Stimulated activated CD8-positive, alpha-beta memory T cell treated with anti-CD3 and anti-CD28 coated beads, Interleukin-15, amount 100 ng/mL, for 4 hours (primary cell): ENCODE measurements around the gene SEZ6.
A peak's percentile ranks its signal among the peaks of the same experiment; 100 is the strongest.
"Not testable (repeated sequence)": the region's sequence is repeated elsewhere in the genome, so short reads cannot be mapped to it uniquely, and the experiment has no call there.

ENCODE experiments used
- DNase-seq, 2 donors: peaks; one replicate each; pipeline ENCODE4 v3.0.0-alpha.2; 2020; ENCODE audit warnings: low read depth in 2 of 2

The SEZ6 gene

DNA sequence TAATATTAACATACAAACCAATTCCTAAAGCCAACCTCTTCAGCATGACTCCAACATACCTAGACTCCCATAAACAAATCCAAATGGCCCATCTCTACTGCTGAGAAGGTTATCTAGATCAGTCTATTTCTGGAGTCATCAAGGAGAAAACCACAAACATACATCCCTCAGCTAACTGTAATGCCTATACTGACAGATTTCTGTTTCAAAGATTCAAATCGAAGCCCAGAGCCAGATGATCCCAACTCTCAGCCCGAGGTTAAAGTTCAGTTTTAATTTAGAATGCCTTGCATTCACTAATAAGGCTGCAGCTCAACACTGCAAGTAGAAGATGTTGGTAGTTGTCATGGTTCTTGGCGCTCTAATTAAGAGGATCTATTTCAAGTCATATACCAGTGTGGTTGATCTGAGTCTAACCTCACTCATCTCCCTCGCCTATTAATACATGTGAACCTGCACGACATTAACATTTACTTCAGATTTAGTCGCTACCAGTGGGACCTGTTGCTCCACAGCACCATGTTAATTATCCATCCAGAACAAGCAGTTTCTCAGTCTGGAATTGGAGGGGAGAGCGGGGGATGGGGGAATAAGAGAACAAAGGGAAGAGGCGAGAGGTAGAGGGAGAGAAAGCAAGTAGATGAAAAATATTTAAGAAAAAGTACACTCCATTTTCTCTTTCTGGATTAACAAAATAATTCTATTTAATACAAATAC, 69.9 kb downstream of the SEZ6 start:
- DNase-seq: no peak

GRCh38 chr17:28934508-28934907, 71.3 kb downstream of the SEZ6 start:
- not testable (repeated sequence) for DNase-seq

GRCh38 chr17:28929787-28930186, 76.0 kb downstream of the SEZ6 start:
- no peak for DNase-seq

DNA sequence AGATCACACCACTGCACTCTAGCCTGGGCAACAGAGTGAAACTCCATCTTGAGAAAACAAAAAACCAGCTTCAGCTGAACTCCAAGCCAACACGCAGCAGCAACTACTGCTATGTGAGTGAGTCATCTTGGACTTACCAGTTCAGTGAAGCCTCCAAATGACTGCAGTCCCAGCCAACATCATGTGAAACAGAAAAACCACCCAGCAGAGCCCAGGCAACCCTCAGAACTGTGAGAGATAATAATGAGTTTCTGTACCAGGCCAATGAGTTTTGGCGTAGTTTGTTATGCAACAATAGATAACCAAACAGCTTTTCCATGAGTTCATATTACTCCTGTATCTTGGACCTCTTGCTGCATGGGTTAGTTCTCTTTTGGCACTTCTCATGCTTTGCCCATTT, 77.8 kb downstream of the SEZ6 start:
- no peak for DNase-seq

GRCh38 chr17:28926786-28927185, 79.0 kb downstream of the SEZ6 start:
- no peak for DNase-seq

DNA sequence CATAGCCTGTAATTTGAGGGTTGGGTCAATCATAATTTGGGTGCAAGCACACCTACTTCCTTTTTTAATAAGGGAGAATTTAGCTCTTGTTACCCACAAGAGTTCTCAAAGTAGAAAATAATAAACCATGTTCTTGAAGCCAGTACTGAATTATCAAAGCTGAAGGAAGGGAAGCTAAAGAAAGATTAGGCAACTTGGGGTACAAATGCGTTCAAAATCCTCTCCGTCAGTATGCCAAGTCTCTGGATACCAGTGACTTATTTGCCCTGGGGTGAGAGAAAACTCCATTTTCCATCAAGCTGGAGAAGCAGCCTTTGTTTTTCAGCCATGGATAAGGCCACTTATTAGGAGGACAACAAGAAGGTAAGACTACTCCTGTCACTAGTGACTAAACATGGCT, 79.5 kb downstream of the SEZ6 start:
- DNase-seq: no peak

- DNase-seq: peak in 1 of 2 donors; percentile 43
These were observed 79.9 kb downstream of the SEZ6 start for GRCh38 chr17:28925912-28926365.

DNA sequence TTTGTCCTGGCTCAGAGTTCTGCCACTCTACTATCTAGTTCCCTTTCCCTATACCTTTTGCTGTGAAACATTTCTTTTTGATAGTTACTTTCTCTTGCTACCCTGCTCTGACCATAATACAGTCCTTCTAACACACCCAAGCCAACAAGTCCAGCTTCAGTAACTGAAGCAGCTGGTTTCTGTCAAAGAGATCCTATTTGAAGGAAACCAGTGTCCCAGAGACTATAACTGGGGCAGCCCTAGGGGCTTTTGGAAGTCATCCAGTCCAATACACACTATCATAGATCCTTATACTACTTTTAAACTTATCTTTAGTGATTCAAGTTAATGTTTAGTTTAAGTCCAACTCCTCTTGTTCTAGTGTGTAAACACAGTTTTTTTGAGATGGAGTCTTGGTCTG, 85.6 kb downstream of the SEZ6 start:
- no peak for DNase-seq

GRCh38 chr17:28918295-28918694, 87.5 kb downstream of the SEZ6 start:
- DNase-seq: no peak

DNA sequence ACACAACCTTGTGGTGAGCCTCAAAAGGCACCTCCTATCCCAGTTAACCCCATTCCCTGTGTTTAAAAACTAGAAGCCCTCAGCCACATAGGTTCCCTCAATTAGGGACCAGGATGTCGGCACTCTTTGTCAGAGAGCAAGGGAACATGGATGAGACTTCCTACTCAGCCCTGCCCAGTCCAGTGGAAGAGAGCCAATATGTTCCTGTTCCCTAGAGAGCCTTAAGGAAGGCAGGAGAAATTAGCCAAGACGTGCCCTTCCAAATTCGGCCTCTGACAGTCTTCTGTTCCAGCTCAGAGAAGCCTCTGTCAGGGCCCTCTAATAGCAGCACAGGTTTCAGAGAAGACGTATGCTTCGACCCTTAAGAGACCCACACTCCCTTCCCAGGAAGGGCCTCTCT, 88.4 kb downstream of the SEZ6 start:
- no peak for DNase-seq

DNA sequence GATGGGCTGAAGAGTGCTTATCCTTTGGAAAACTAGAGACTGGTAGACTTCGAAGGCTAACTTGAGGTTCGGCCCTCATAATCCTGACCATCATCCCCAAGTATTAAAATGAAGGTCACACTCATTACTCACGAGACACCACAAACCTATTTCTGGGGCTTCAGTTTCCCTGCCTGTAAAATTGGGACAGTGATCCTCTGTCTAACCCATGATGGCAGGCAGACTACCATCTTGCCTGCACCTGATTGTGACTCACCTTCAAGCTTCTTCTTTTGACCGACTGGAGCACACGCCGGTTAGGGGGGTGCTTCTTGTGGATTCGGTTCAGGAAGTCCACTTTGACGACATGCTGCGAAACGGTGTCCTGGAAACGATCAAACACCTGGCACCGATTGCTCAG, 88.8 kb downstream of the SEZ6 start:
- DNase-seq: no peak

DNA sequence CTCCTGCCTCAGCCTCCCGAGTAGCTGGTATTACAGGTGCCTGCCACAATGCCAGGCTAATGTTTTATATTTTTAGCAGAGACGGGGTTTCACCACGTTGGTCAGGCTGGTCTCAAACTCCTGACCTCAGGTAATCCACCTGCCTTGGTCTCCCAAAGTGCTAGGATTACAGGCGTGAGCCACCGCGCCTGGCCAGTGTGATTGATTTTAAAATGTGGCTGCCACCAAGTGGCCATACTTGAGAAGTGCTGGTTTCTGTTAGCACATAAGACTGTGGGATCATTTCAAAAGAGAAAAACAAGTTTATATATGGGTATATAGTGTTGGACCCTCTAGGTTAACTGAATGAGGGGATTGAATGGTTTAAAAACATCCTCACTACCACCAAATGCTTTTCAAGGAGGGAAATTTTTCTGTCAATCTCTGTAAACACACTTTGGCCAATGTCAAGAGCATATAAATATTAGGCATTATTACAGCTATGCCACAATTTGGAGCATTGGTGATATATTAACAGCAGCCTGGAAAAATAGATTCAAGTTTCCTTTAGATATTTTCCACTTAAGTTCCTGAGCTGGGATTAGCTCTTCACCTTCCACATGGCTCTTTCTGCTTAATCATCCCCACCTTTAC, 89.4 kb downstream of the SEZ6 start:
- DNase-seq: no peak

GRCh38 chr17:28912938-28913333, 92.9 kb downstream of the SEZ6 start:
- no peak for DNase-seq

- DNase-seq: no peak
These were observed 93.4 kb downstream of the SEZ6 start for GRCh38 chr17:28912281-28912937.

DNA sequence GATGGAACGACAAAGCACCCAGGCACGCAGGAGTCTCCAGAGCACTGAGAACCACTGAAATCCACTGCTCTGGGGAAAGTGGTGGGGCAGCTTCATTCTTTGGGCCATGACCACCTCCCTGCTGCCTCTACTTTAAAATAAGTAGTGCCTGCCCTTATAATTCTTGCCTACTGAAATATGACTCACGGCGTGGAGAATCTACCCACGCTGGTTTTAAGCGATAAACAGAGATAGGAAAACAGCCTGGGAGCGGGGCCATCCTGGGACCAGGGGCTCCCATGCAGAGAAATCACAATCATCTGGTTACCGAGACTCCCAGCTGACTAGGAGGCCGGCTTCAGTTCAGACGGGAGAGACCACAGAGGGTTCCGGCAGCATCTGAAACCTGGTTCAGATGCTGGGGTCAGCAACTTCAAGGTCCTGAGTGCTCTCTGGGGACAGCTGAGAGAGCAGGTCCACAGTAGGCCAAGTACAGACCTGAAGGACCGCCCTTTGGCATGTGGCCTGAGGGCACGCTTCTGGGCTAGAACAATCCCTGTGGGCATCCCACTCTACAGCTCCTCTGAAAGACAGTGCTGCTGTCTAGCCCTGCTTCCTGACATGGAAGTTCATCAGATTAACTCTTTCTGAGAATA, 94.3 kb downstream of the SEZ6 start:
- no peak for DNase-seq

DNA sequence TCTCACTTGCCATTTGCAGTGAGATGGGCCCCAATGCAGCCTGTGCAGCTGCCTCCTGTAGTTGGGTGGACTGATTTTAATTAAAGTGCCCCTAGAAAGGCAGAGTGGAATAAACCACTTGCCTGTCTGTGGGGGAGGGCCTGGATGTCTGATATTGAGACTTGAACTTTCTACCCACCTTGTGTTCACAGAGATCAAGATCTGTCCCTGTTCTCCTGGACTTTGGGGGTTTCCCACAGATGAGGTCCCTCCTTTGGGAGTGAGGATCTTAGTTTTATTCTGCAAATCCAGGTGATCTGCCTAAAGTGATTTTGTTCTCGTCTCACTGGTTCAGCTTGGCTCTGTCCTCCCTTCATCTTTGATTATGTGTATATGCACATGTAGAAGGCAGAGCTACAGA, 95.3 kb downstream of the SEZ6 start:
- no peak for DNase-seq

DNA sequence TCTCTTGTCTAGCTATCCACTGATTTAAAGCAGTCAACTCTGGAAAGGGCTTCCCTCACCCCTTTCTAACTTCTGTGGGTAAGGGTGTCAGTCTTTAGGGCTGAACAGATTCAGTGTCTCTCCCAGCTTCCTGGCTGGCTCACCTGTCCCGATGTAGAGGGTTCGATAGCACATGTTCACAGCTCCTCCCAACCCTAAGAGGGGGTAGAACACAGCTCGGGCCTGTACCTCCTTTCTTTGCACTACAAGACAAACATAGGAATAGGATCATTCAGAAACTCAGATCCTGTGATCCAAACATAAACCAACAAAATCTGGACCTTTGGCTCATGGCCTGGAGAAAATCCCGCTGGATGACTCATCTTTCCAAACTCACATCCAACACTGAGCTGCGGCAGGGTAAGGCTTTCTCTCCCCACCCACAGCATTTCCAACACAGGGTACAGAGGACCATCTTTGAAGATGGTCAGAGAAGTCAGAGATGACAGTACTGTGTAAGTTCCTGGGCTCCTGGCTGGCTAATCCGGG, 97.1 kb downstream of the SEZ6 start:
- no peak for DNase-seq

DNA sequence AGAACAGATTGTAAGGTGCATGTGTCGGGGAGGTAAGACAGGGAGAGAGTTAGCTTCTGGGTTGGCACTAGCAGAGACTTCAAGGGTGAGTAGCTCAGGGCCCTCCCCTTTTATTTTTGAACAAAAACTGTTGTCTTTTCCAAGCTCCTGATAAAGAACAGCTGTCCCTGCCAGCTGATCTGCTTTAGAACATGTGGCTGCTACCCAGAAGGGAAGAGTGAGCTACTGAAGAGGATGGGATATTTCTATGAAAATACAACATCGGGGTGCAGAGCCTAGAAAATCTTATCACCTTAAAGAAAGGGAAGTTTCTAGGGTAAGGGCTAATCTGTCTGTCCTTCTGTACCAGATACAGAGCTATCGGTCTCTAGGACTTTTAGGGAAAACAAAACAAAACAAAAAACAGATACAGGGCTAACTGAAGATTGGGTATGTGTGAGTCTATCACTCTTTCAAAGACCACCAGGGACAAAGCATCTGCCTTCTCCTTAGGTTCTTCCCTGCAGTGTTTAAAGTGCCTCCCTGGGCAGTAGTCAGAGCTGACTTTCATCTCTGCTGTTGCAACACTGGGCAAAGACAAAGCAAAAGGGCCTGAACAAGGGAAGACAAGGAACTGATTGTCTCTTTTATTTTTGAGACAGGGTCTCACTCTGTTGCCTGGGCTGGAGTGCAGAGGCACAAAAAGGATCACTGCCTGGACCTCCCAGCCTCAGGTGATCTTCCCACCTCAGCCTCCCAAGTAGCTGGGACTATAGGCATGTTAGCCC, 97.9 kb downstream of the SEZ6 start:
- no peak for DNase-seq

- DNase-seq: no peak
These were observed 99.0 kb downstream of the SEZ6 start for GRCh38 chr17:28906706-28907438.

DNA sequence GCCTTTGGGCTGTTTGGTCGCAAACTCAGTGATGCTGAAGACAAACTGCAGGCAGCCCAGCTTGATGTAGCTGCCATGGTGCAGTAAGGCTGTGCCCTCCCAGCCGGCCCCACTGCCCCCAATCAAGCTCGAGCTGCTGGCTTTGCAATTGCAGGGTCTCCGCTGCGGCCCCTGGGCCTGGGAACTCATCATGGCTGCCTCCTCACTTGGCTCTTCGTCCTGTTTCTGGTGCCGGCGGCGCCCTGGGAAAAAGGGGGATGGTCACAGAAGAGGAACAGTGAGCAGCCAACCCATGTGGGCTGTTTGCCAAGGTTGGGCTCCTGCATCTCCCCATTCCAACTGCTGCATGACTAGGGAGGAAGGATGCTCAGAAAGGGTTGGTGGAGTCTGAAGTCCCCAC, 99.6 kb downstream of the SEZ6 start:
- DNase-seq: no peak
